T-helper 22 cell (primary cell): Measurements from ENCODE around the gene AKAP13.
"Not testable (repeated sequence)": the region's sequence is repeated elsewhere in the genome, so short reads cannot be mapped to it uniquely, and the experiment has no call there.

Experiments
- DNase-seq: peaks from one replicate; pipeline ENCODE4 v3.0.0-alpha.2; 2020; ENCODE audit warnings: low read depth

The AKAP13 gene

DNA sequence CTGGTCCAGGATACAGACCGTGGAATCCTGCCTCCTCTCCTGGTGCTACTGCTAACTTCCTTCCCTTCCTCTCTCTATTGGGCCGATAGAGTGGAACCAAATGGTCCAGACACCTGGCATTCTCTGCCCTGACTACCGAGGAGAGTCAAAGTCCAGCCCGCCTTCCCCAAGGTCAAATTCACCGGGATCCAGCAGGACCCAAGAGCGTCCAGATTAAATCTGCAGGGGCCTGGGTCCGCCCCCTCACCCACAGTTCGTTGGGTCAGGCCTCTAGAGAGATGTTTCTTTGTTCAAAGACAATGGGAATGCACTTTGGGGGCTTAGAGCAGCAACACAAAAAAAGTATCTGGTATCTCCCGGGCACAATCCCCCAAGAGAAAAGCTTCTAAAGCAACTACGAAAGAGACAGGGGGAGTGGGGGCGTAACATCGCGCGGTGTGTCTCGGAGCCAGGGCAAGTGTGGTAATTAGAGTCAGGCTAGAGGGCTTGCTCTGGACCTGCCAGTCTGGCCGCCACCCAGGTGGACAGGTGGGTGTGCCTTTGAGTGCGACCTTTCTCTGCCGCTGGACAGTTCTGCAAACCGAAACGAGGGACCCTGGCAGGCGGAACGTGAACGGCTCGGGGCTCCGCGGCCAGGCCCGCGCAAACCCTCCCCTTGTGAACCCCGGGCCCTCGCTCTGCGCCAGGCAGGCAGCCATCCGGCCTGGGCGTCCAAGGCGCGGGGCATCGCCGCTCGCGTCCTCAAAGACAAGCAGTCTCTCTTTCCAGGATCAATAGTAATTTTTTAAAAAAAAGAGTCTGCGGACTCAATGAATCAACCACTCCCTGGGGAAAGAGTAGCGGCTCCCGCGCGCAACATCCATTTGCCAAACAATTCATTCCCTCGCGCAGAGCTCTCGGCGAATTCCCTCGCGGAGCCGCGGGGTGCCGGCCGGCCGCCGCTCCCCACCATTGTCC is 413.5 kb downstream of the AKAP13 start:
- DNase-seq: peak; percentile 9

DNA sequence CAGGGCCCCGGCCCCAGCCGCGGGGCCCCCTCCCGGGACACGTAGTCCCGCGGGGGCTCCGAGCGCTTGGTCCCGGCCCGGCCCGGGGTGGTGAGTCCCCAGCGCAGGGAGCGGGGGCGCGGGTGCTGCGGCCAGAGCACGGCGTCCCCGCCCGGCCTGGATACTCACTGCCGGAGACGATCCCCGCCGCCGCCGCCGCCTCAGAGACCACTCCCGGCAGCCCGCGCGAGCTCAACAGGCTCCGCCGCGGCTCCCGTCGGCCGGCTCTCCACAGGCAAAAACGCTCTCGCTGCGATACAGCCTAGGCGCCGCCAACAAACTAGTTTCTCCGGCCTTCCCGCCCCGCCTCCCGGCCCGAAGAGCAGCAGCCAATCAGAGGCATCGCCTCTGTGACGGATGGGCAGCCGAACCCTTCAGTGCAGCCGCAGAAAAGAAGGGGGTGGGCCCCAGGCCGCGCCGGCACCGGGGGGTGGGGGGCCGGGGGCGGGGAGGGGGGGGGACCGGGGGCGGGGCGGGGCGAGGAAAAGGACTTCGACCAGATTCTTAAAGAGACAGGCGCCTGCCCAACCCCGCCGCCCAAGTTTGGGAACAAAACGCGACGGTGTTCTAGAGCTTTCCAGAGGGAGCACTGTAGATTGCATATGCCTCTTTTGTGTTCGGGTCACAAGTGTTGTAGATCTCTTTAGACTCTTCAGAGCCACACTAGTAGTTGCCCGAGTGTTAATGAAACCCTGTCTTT is 414.4 kb downstream of the AKAP13 start, which contains the start of gene KLHL25:
Gene KLHL25 (minus strand): TSS at position 328 of the 739 bp plus-strand sequence. CDS start 25,115 bp downstream, outside the sequence.
- peak; percentile 91 for DNase-seq

DNA sequence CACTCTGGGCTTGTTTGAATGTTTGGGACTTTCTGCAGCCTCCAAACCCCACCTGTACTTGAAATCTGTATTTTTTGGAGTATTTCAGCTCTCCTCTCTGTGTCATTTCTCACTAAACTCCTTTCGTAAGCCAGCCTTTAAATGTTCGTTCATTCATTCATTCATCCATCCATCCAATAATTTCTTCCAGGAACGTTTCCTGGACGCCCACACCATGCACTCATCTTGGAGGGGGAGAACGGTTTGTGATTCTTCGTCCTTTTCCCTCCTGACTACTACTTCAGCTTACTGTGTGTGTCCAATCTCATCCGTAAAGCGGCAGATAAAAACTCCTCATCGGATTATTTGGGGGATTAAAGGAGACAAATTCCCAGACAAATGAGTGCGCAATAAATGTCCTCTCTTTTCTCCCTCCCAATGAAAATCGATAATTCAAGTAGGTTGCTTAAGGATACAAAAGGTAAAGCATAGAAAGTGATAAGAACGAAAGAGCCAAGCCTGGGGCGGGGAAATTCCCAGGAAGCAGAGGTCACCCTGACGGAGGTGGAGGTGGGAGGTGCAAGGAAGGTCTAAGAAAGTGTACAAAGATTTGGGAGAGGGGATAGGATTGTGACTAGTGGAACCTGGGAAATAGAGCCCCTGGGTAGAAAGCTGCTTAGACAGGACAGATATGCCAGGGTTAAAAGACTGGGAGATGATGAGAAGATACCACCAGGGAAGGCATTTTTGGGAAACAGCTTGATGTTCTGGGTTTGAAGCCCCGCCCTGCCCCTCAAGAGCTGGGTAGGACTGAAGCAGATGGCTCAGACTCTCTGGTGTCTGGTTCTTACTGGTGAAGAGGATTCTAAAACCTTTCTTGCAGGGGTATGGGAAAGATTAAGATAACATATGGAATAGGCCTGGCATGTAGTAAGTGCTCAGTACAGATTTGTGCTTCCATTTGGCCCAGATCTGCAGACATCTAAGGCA is 415.2 kb downstream of the AKAP13 start:
- DNase-seq: no peak

DNA sequence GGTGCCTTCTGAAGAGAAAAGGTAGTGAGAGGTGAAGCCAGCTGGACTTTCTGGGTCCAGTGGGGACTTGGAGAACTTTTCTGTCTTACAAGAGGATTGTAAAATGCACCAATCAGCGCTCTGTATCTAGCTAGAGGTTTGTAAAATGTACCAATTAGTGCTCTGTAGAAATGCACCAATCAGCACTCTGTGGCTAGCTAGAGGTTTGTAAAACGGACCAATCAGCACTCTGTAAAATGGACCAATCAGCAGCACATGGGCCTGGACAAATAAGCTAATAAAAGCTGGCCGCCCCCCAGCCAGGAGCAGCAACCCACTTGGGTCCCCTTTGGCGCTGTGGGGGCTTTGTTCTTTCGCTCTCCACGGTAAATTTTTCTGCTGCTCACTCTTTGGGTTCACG is 416.0 kb downstream of the AKAP13 start:
- not testable (repeated sequence) for DNase-seq
